ENCODE results near the gene GNB1L. TPM values are rescaled to one million over a fixed set of nuclear protein-coding genes. Genes with fewer than 3 reads are reported as not detected.
A peak's percentile ranks its signal among the peaks of the same experiment; 100 is the strongest.

GNB1L gene
- total RNA-seq, 1 experiment from 2014 or later, result 12.2 TPM

- peak overlapping the region; percentile 84 for H3K27ac ChIP-seq (ENCODE audit: low read length)
- intact Hi-C loops (cut with micrococcal nuclease; ENCODE audit: unreplicated experiment), result no loop called here
- DNase-seq (ENCODE audit: low read depth, low spot score) (no peak), ATAC-seq (peak; percentile 56)
- no peaks in the 10 kb centered on the region for H3K27me3 ChIP-seq (ENCODE audit: control insufficient read depth, insufficient read depth, low read length)
- in situ Hi-C loops (cut with HindIII; ENCODE audit: low pct_unique_long_range_greater_than_20kb, low sequenced_read_pairs), result no loop called here
- TF ChIP-seq, protein P1, sequence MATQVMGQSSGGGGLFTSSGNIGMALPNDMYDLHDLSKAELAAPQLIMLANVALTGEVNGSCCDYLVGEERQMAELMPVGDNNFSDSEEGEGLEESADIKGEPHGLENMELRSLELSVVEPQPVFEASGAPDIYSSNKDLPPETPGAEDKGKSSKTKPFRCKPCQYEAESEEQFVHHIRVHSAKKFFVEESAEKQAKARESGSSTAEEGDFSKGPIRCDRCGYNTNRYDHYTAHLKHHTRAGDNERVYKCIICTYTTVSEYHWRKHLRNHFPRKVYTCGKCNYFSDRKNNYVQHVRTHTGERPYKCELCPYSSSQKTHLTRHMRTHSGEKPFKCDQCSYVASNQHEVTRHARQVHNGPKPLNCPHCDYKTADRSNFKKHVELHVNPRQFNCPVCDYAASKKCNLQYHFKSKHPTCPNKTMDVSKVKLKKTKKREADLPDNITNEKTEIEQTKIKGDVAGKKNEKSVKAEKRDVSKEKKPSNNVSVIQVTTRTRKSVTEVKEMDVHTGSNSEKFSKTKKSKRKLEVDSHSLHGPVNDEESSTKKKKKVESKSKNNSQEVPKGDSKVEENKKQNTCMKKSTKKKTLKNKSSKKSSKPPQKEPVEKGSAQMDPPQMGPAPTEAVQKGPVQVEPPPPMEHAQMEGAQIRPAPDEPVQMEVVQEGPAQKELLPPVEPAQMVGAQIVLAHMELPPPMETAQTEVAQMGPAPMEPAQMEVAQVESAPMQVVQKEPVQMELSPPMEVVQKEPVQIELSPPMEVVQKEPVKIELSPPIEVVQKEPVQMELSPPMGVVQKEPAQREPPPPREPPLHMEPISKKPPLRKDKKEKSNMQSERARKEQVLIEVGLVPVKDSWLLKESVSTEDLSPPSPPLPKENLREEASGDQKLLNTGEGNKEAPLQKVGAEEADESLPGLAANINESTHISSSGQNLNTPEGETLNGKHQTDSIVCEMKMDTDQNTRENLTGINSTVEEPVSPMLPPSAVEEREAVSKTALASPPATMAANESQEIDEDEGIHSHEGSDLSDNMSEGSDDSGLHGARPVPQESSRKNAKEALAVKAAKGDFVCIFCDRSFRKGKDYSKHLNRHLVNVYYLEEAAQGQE (IDR thresholded peaks at IDR 0.05; ENCODE audit: insufficient read depth in 1 of 2, low read depth in 2 of 2, low read length in 1 of 2), result no peak
- TF ChIP-seq CTCF (IDR thresholded peaks at IDR 0.05) (no peak), TCF7L2 (IDR thresholded peaks at IDR 0.05; ENCODE audit: low read depth, low read length) (no peak), POLR2AphosphoS5 (IDR thresholded peaks at IDR 0.05; ENCODE audit: low read depth, low read length) (no peak), SIN3A (IDR thresholded peaks at IDR 0.05; ENCODE audit: borderline replicate concordance, insufficient read depth, low read depth, low read length) (no peak)
- ChIA-PET CTCF (interaction anchor here (1.1 kb wide), 1 partner anchor 162 kb away, joined by 4 read pairs; no protein-coding TSS in a partner anchor), POLR2A (no interaction called here)
- no TSS peak for BruUV-seq (replicated peaks)
- no peaks in the 10 kb centered on the region for H3K36me3 ChIP-seq (ENCODE audit: control insufficient read depth, insufficient read depth, low read length)
- H3K4me1 ChIP-seq (ENCODE audit: control insufficient read depth, insufficient read depth, low read length), result peaks cover 33% of the 10 kb centered on the region
- H3K4me3 ChIP-seq (ENCODE audit: low read depth in 2 of 2, low read length in 2 of 2), result no peak overlapping the region
- no peaks in the 10 kb centered on the region for H3K9me3 ChIP-seq (ENCODE audit: control insufficient read depth, insufficient read depth, low read depth, low read length)
Observed at GRCh38 chr22:19892257-19892879, 37.7 kb upstream of the GNB1L start.

DNA sequence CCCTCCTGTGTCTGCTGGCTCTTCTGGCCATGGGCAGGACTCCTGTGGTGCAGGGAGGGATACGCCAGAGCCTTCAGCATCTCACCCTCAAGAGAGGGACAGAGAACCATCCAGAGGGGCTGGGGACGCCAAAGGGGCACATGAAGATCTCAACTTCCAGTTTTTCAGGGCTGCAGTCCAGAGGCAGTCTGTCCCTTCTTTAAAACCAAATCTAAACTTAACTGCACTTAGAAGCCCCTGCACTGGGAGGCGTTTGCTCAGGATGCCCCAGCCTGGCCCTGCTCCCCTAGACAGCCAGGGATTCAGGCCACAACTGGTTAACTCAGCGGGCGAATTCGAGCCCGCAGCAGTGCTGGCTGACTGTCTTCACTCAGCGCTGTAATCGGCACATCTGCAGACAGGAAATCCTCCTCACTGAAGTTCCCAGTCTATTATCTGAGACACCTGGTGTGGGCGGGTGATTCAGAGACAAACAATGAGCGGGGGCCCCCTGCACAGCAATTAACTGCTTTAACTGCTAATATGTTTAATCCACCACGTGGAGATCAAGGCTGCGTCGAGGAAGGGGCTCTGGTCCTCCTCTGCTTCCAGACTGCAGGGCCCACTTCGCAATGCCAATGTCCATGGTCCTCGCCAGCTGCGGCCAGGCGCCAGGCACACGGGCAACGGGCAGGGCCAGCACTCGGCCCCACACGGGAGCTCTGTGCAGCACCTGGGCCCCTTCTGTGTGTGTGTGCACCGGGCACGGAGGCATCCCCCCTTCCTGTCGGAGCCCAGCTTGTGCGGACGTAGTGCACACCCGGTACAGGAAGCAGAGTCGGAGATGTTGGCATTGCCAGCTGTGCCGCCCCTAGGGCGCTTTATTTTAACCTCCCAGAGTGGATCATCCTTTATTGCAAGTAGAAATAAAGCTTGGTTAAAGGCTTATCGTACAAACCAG, 36.9 kb upstream of the GNB1L start:
- in situ Hi-C loops (cut with HindIII; ENCODE audit: low pct_unique_long_range_greater_than_20kb, low sequenced_read_pairs), result no loop called here

More for the DNA sequence above, 36.9 kb upstream of the GNB1L start:
- BruUV-seq (replicated peaks), result no TSS peak
- no peak for DNase-seq (ENCODE audit: low read depth, low spot score)
- H3K4me1 ChIP-seq (ENCODE audit: control insufficient read depth, insufficient read depth, low read length), result peaks cover 32% of the 10 kb centered on the region
- H3K36me3 ChIP-seq (ENCODE audit: control insufficient read depth, insufficient read depth, low read length), result no peaks in the 10 kb centered on the region
- peak; percentile 7; the same call in 1 of the 2 replicates for TF ChIP-seq POLR2AphosphoS5 (IDR thresholded peaks at IDR 0.05; ENCODE audit: low read depth, low read length)
- TF ChIP-seq, protein P1 (IDR thresholded peaks at IDR 0.05; ENCODE audit: insufficient read depth in 1 of 2, low read depth in 2 of 2, low read length in 1 of 2), result no peak
- H3K9me3 ChIP-seq (ENCODE audit: control insufficient read depth, insufficient read depth, low read depth, low read length), result no peaks in the 10 kb centered on the region
- peak; percentile 78 for ATAC-seq
- ChIA-PET CTCF (interaction anchor here (1.1 kb wide), 1 partner anchor 161 kb away, joined by 4 read pairs; no protein-coding TSS in a partner anchor), POLR2A (no interaction called here)
- intact Hi-C loops (cut with micrococcal nuclease; ENCODE audit: unreplicated experiment), result no loop called here
- peak overlapping the region; percentile 84 for H3K27ac ChIP-seq (ENCODE audit: low read length)
- no peak overlapping the region for H3K4me3 ChIP-seq (ENCODE audit: low read depth in 2 of 2, low read length in 2 of 2)
- H3K27me3 ChIP-seq (ENCODE audit: control insufficient read depth, insufficient read depth, low read length), result no peaks in the 10 kb centered on the region

Data from Panc1 (cell line).